GM12875 (cell line): Measurements from ENCODE around the gene ACTN1.

Experiments
- H3K4me3 ChIP-seq: one replicate; pipeline ENCODE4 v1.5.1; 2011; ENCODE audit warnings: low read depth, low read length, control low read depth
- CTCF ChIP-seq: IDR thresholded peaks from 2 replicates; pipeline ENCODE4 v1.5.1; 2011; ENCODE audit warnings: low read depth, mild to moderate bottlenecking, control low read depth, inconsistent platforms, low read length, moderate library complexity, borderline replicate concordance; ENCODE audit not compliant: insufficient read depth

ACTN1 gene

GRCh38 chr14:69003626-69004025 is 24.5 kb upstream of the ACTN1 start:
- no peak overlapping the region for H3K4me3 ChIP-seq
- TF ChIP-seq CTCF = no peak

GRCh38 chr14:69002069-69002468 is 23.0 kb upstream of the ACTN1 start:
- TF ChIP-seq CTCF = no peak
- no peak overlapping the region for H3K4me3 ChIP-seq

- TF ChIP-seq CTCF = no peak
- no peak overlapping the region for H3K4me3 ChIP-seq
Observed at GRCh38 chr14:69001375-69001774, 22.3 kb upstream of the ACTN1 start.

- no peak for TF ChIP-seq CTCF
- no peak overlapping the region for H3K4me3 ChIP-seq
Observed at GRCh38 chr14:68998062-68998461, 19.0 kb upstream of the ACTN1 start.

- TF ChIP-seq CTCF = no peak
- H3K4me3 ChIP-seq = no peak overlapping the region
Observed at GRCh38 chr14:68995731-68996130, 16.6 kb upstream of the ACTN1 start.

GRCh38 chr14:68994056-68994455 is 15.0 kb upstream of the ACTN1 start:
- H3K4me3 ChIP-seq = no peak overlapping the region
- TF ChIP-seq CTCF = no peak

GRCh38 chr14:68987653-68988036 is 8.5 kb upstream of the ACTN1 start:
- no peak for TF ChIP-seq CTCF
- no peak overlapping the region for H3K4me3 ChIP-seq
